ENCODE data around the gene HARS1. TPM values are rescaled to one million over a fixed set of nuclear protein-coding genes. Genes with fewer than 3 reads are reported as not detected.
A peak's percentile ranks its signal among the peaks of the same experiment; 100 is the strongest.

The HARS1 gene
- polyA plus RNA-seq, 3 donors = 28.4 to 34.3 (median 31.9) TPM

DNA sequence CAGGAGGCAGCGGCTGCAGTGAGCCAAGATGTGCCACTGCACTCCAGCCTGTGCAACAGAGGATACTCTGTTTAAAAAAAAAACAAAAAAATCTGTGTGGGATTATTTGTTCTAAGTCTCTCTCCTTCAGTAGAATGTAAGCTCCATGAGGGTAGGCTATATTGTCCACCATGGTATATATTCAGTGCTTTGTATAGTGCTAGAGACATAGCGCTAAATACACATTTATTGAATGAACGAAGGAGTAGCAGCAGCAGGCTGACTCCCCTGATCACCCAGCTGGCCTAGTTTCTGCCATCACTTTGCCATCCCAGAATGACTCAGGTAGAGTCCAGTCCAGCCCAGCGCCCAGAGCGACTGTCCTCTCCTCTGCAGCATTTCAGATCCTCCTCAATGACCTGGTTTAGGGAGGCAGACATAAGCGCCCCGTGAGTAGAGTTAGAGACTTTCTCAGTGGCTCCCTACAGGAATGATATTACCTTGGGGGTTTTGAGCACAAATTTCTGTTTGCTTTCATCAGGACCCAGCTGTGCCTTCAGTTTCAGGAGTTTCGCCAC, 716 bp downstream of the HARS1 start:
- peak overlapping the region; percentile 90 for H2AFZ ChIP-seq (ENCODE audit: insufficient read depth, low read depth, low read length, poor library complexity, severe bottlenecking)
- peak overlapping the region; percentile 69 to 91 for H3K27ac ChIP-seq (ENCODE audit: low read depth in 1 of 2, low read length in 2 of 2)
- peaks cover 16 to 26% of the 10 kb centered on the region in 2 donors for H3K4me1 ChIP-seq (ENCODE audit: control insufficient read depth in 1 of 2, insufficient read depth in 2 of 2, low read length in 2 of 2)
- Mint-ChIP-seq H3K36me3 (peaks cover 32 to 41% of the 10 kb centered on the region in 2 donors), H3K9me3 (no peaks in the 10 kb centered on the region), H3K27me3 (ENCODE audit: low read depth in 3 of 3) (peaks cover 0 to 2% (median 0%) of the 10 kb centered on the region in 3 donors), H3K27ac (peak overlapping the region; percentile 90 to 99 (median 95)), H3K4me3 (peak overlapping the region; percentile 98 to 100), H3K4me1 (peaks cover 23% of the 10 kb centered on the region)
- WGBS (ENCODE audit: insufficient coverage) = 76% methylated on average over 4 of the region's 8 CpGs
- peak overlapping the region; percentile 60 to 96 (median 85) for H3K4me3 ChIP-seq (replicated peaks in 1 of 3; ENCODE audit: low read depth in 2 of 3, low read length in 3 of 3)
- H4K20me1 ChIP-seq (ENCODE audit: insufficient read depth, low read length) = peaks cover 7% of the 10 kb centered on the region
- H3K27me3 ChIP-seq (ENCODE audit: control insufficient read depth in 2 of 2, insufficient read depth in 2 of 2, low read length in 2 of 2) = no peaks in the 10 kb centered on the region
- peaks cover 51% of the 10 kb centered on the region for H3K79me2 ChIP-seq (ENCODE audit: insufficient read depth, low read length)
- peak overlapping the region; percentile 98 for H3K4me2 ChIP-seq (replicated peaks; ENCODE audit: extremely low read depth, low read length, poor library complexity, severe bottlenecking)
- peaks cover 30 to 53% of the 10 kb centered on the region in 2 donors for H3K36me3 ChIP-seq (replicated peaks in 1 of 2; ENCODE audit: control insufficient read depth in 1 of 2, insufficient read depth in 2 of 2, low read length in 2 of 2)
- H3K9ac ChIP-seq (ENCODE audit: insufficient read depth, low read length, poor library complexity, severe bottlenecking) = peak overlapping the region; percentile 86
- H3K9me3 ChIP-seq (replicated peaks in 1 of 2; ENCODE audit: control insufficient read depth in 1 of 2, insufficient read depth in 1 of 2, low read length in 2 of 2) = no peaks in the 10 kb centered on the region
- intact Hi-C loops (cut with micrococcal nuclease) = no loop called here
- TF ChIP-seq, protein P1, sequence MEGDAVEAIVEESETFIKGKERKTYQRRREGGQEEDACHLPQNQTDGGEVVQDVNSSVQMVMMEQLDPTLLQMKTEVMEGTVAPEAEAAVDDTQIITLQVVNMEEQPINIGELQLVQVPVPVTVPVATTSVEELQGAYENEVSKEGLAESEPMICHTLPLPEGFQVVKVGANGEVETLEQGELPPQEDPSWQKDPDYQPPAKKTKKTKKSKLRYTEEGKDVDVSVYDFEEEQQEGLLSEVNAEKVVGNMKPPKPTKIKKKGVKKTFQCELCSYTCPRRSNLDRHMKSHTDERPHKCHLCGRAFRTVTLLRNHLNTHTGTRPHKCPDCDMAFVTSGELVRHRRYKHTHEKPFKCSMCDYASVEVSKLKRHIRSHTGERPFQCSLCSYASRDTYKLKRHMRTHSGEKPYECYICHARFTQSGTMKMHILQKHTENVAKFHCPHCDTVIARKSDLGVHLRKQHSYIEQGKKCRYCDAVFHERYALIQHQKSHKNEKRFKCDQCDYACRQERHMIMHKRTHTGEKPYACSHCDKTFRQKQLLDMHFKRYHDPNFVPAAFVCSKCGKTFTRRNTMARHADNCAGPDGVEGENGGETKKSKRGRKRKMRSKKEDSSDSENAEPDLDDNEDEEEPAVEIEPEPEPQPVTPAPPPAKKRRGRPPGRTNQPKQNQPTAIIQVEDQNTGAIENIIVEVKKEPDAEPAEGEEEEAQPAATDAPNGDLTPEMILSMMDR (IDR thresholded peaks at IDR 0.05) = no peak
- no peak for DNase-seq

DNA sequence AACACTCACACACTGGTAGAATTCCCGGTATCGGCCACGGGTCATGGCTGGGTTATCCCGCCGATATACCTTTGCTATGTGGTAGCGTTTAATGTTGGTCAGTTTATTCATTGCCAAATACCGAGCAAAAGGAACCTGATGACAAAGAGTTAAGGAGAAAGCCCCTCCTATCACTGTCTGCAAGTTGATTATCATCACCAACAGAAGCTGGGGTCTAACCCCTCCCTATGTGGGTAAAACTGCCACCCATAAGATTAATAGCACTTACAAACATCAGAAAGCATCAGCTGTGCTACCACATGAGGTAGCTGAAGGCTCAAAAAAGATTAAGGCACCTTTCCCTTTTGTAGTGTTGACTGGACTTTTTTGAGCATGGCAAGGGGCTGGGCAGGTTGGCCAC, 12.2 kb downstream of the HARS1 start:
- Histone ChIP-seq H3K4me1 (ENCODE audit: control insufficient read depth in 1 of 2, insufficient read depth in 2 of 2, low read length in 2 of 2) (no peaks in the 10 kb centered on the region), H4K20me1 (ENCODE audit: insufficient read depth, low read length) (no peaks in the 10 kb centered on the region), H3K9ac (ENCODE audit: insufficient read depth, low read length, poor library complexity, severe bottlenecking) (no peak overlapping the region), H3K9me3 (replicated peaks in 1 of 2; ENCODE audit: control insufficient read depth in 1 of 2, insufficient read depth in 1 of 2, low read length in 2 of 2) (no peaks in the 10 kb centered on the region), H3K4me2 (replicated peaks; ENCODE audit: extremely low read depth, low read length, poor library complexity, severe bottlenecking) (no peak overlapping the region), H2AFZ (ENCODE audit: insufficient read depth, low read depth, low read length, poor library complexity, severe bottlenecking) (no peak overlapping the region), H3K27ac (ENCODE audit: low read depth in 1 of 2, low read length in 2 of 2) (no peak overlapping the region), H3K27me3 (ENCODE audit: control insufficient read depth in 2 of 2, insufficient read depth in 2 of 2, low read length in 2 of 2) (no peaks in the 10 kb centered on the region), H3K36me3 (replicated peaks in 1 of 2; ENCODE audit: control insufficient read depth in 1 of 2, insufficient read depth in 2 of 2, low read length in 2 of 2) (peaks cover 85 to 91% of the 10 kb centered on the region in 2 donors), H3K4me3 (replicated peaks in 1 of 3; ENCODE audit: low read depth in 2 of 3, low read length in 3 of 3) (no peak overlapping the region), H3K79me2 (ENCODE audit: insufficient read depth, low read length) (no peaks in the 10 kb centered on the region)
- TF ChIP-seq, protein P1 (IDR thresholded peaks at IDR 0.05) = no peak
- no peaks in the 10 kb centered on the region for H3K9me3 Mint-ChIP-seq
- WGBS (ENCODE audit: insufficient coverage) = no CpG with 5 or more reads among the region's 7 CpGs
- no peak overlapping the region for H3K4me3 Mint-ChIP-seq
- intact Hi-C loops (cut with micrococcal nuclease) = no loop called here
- H3K36me3 Mint-ChIP-seq = peaks cover 76 to 93% of the 10 kb centered on the region in 2 donors
- H3K27ac Mint-ChIP-seq = peak overlapping the region in 1 of 7 donors; percentile 76
- no peaks in the 10 kb centered on the region for H3K4me1 Mint-ChIP-seq
- H3K27me3 Mint-ChIP-seq (ENCODE audit: low read depth in 3 of 3) = peaks cover 0 to 2% (median 0%) of the 10 kb centered on the region in 3 donors
- DNase-seq = no peak

Data from CD14-positive monocyte (primary cell).